Activated CD4-positive, alpha-beta T cell treated with anti-CD3 and anti-CD28 coated beads, Interleukin-2, amount 50 U/mL, for 4 hours (primary cell): ENCODE data around the gene OSGEP.

Source experiments
- DNase-seq, 2 experiments: peaks; one replicate each; pipeline ENCODE4 v3.0.0-alpha.2; 2020

The OSGEP gene

DNA sequence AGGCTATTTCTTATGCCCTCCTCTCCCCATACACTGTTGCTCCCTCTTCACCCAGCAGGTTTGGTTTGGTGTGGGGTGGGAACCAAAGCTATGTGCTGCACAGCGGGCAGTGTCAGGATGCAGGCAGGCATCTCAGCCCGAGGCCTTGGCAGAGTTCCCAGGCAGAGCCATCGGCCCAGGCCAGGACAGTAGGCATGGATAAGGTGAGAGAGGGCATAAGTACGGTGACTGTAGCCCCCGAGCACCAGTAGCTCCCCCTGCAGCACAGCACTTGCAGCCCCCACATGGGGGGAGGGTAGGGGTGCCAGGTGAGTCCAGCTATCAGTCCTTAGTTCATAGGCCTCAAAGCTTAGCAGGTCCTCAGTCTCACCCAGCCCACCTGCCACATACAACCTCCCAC, 25.8 kb downstream of the OSGEP start:
- no peak for DNase-seq

DNA sequence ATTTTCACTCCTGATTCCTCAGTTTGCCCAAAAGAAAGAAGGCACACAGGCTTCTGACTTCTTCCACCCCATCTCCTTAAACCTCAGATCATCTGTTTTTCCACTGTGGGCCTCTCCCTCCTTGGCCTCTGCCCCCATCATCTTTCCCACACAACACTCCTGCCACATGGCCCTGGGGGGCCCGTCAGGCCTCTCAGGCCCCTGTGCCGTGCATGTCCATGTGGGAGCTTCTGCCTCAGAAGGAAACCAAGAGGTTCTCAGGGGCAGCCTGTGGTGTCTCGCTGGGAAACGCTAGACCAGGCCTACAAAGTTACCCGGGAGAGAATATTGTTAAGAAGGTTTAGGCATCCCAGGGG, 26.6 kb downstream of the OSGEP start:
- no peak for DNase-seq

DNA sequence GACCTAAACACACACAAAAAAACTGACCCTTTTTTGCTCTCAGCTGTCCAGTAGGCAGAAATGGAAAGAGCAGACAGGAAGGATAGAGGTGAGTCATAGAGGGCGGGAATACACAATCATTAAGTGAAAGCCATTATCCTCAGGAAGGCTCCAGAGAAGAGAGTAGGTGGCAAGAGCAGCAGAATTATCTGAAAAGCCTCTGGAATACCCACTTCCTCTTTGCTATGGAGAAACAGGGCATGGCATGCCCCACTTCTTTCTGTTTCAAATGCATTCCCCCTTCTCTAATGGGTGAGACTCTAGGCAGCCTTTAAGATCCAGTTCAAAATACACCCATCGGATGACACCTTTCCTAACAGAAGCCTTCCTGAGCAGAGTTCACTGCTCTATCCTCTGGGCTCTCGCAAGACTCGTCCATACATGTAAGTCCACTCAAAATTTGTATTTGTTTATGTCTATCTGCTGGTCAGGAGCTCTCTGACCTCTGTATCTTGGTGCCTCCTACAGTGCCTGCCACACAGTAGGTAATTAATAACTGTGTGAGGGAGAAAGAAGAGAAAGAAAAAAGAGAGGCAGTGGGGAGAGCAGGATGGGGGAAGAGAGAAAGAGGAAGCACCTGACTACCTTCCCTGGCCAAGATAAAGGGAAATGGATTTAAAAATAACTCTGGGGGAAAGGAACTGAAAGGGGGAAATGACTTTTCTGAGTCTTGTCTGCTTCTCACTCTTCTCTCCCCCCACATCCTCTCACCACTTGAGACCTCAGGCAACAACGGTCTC, 27.2 kb downstream of the OSGEP start:
- DNase-seq, result no peak

DNA sequence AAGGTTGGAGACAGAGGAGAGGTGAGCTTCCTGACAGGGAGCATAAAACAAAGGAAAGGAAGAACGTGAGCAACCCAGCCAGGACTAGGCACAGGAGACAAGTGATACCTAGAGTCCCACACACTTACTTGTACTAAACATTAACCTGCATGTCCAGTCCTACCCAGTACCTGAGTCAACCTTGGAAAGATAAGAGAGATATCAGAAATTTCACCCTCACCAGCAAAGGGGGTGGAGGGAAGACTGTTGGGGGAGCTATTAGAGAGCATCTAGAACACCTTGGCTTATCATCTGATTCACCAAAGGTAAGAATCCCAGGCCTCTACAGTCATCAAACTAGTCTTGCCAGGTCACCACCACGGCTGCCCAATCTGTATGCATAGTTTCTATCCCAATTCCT, 29.8 kb downstream of the OSGEP start:
- no peak for DNase-seq

DNA sequence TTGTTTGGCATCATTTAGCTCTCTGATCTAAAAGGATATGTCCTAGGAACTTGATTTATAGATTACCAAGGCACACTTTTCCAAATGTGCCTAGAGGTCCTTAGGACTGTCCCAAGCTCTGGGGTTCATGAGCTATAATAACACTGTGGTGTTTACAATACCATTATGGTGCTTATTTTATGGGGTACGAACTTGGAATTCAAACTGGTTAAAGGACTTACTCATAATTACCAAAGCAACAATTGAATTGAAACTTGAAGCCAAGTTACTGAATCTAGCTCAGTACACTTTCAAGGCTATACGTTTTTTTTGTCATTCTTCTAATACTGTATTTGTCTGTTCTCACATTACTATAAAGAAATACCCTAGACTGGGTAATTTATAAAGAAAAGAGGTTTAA, 31.7 kb downstream of the OSGEP start:
- DNase-seq, result no peak

DNA sequence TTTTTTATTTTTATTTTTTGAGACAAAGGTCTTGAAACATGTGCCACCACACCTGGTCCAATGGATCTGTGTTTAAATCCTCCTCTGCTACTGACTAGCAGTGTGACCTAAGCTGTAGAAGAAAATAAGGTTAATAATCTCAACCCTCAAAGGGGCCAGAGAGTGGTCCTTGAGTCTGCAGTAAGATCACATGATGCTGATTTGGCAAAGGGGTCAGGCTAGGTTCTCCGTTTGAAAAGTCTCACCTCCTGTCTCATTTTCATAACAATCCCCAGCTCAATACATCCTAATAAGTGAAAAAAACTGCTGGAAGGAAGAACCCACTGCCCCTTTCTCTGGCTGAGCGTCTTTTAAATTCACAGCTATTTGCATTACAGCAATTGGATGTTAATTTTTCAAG, 33.3 kb downstream of the OSGEP start:
- DNase-seq, result no peak

DNA sequence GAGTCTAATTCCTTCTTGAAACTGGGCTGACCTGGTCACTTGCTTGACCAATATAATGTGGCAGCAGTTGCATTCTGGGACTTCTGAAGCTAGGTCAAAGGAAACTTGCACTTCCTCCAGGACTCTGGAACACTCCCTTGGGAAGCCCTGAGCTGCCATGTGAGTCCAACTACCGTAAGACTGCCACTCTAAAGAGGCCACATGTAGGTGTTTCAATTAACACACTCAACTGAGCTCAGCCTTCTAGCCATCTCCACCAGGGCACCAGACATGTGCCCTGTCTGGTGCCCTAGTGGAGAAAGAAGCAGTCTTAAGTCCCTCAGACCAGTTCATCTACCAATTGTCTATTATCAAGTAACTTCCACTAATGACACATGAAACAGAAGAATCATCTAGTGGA, 35.2 kb downstream of the OSGEP start:
- no peak for DNase-seq

DNA sequence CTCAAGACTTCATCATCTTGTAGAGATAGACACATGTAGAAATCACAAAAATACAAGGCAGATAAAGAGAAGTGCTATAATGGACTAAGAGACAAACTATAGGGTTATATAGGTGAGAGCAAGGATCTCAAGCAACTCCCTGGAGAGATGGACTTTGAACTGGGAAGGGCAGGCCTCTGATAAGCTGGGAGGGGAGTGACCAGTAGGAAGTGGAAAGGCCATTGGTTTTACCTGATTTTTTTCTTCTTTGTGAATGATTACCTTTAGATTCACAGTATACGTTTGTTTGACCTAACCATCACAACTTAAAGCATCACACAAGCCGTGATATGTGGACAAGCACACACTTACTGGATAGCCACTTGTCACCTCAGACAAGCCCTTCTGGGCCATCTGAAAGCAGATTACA, 36.1 kb downstream of the OSGEP start:
- no peak for DNase-seq

DNA sequence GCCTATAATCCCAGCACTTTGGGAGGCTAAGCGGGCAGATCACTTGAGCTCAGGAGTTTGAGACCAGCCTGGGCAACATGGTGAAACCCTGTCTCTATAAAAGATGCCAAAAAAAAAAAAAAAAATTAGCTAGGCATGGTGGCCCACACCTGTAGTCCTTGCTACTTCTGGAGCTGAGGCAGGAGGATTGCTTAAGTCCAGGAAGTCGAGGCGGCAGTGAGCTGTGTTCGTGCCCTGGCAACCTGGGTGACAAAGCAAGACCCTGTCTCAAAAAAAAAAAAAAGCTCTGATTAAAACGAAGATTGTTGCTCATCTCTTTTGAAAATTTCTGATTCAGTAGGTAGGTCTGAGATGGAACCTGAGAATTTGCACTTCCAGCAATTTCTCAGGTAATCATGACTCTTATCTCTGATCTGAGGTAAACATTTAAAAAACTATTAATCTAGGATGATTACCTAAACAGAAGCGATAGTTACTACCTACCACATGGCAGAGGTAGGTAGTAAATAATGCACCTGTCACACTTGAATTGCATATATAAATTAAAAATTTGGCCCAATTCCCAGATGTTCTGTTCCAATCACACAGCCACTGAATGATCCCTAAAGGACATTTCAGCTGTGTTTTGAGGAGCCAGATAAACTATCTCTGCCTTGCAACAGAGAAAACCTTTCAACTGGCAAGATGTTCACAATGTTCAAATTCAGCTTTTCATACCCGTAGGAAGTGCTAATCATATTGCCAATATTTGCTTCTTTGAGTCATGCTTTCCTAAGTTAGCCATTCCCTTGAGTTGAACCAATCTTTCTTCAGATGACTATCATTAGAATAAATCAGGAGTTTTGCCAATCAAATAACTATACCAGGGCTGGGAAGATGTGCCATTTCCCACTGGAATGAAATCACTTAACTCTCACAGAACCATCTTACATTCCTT, 37.1 kb downstream of the OSGEP start:
- no peak for DNase-seq

DNA sequence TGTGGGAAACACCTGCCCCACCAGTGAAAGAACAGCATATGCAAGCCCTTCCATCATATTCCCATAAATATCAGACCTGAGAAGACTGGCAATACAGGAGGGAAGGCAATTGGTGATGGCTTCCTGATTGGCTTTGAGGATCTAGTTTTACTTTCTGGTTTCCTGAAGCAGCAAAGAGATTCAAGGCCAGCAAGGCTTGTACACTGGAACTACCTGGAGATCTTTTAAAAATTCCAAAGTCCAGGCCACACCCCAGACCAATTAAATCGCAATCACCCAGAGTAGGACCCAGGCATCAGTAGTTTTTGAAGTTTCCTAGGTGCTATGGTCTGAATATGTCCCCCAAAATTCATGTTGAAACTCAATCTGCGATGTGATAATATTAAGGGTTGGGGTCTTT, 38.4 kb downstream of the OSGEP start:
- no peak for DNase-seq

DNA sequence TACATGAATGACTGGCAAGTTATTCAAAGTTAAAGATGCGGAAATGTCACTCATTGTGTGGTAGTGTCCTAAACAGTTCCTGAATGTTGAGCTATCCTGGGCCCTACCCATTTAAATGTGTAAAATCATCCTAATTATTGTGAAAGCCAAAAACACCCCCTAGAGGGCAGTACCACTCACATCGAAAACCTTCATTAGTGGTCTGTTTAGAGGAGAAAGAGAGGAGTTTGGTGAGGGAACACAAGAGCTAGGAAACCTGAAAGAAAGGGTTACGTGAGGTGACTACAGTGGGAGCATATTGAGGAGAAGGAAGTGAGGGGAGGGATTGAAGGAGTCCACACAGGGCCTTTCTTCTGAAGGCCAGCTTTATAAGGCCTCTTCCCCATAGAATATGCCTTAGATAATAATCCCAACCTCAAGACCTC, 38.8 kb downstream of the OSGEP start:
- DNase-seq, result peak in 1 of 2 experiments; percentile 5

DNA sequence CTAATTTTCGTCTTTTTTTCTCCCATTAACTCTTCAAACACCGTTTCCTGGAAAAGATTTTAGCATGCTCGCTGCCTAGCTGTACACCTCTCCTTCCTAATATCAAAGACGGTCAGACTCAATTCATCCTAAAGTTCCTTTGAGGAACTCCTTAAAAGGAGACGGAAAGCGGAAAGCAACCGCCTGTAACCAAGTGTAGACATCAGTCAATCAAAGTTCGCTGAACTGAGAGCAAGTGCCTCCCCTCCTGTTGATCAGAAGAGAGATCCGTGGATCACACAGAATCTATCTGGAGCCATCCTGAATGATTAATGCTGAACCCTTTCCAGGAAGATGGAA, 40.9 kb downstream of the OSGEP start:
- no peak for DNase-seq

DNA sequence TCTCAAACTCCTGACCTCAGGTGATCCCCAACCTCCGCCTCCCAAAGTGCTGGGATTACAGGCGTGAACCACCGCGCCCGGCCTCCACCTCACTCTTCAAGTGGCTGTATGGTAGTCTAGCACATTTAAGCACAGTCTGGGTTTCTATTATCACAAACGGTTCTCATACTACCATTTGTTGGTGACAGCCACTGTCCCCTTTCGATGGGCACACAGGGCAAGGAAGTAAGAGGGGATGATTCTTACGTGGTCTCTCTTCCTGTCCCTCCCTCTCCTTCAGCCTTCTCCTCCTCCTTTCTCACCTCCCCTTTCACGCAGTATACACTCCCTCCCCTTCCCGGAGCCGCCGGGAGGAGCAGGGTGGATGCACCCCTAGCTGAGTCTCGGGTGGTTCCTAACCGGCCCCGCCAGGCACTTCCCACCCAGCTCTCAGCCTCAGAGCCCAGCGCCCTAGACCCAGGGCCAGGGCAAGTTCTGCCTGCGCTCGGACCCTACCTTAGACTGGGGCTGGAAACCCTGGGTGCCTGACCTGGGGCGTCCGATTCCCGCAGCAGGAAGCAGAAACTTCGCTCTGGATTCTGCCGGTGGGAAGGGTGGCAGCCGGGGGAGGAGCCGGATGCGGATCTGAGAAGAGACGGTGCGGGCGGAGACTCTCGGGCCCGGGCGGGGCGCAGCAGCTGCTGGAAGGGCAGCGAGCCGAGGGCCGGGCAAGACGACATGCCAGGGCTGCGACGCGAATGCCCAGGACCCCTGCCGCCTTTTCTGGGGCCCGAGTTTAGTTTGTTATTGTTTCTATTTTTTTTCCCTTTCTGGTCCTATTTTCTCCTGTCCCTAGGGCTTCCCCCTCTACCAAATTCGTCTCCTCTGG, 41.5 kb downstream of the OSGEP start, which contains the start of gene TEP1:
Gene TEP1, minus strand, starts transcription at position 626 of the 868 bp plus-strand sequence. CDS start 5,062 bp downstream, outside the sequence.
- DNase-seq, result peak; percentile 53 to 54

DNA sequence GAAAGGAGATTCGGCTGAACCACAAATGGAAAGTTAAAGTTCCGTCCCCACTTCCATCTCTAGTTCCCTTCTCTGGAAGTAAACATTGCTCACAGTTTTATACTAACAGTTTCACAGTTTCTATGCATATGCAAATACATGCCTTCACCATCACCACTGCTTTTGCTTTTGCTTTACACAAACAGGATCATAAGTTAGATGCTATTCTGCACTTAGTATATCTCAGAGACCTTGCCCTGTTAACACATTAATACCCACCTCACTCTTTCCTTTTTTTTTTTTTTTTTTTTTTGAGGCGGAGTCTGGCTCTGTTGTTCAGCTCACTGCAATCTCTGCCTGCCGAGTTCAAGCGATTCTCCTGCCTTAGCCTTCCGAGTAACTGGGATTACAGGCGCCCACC, 42.2 kb downstream of the OSGEP start:
- no peak for DNase-seq

DNA sequence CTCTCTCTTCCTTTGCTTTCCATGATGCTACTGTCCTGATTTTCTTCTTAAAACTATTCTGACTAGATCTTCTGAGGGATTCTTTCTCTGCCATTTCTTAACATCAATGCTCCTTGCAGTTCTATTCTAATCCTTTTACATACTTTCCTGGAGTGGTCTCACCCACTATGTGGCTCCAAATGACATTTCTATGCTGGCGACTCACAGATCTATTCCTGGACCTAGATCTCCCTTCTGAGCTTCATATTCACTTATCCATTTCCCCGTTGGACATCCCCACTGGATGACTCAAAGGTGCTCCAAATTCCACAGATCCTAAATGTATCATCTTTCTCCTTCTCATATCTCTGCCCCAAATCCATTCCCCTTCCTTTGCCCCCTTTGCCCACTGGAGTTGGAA, 45.4 kb downstream of the OSGEP start:
- no peak for DNase-seq

DNA sequence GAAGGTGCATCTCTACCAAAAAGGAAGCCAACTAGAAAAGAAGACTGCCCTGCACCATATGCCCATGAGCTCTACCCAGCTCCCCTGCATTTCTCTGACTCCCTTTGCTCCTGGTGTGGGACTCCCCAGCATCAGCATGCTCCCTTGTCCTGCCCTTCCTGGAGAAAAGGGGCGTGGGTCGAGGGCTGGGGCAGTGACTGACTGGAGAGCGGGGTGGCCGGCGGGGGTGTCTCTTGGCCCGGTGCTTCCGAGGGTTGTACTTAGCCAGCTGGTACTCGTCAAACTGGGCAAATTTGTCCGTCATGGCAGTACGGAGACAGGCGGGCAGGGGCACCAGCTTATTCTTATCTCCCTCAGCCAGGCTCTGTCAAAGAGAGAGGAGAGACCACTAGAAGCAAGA, 51.1 kb downstream of the OSGEP start:
- DNase-seq, result no peak

DNA sequence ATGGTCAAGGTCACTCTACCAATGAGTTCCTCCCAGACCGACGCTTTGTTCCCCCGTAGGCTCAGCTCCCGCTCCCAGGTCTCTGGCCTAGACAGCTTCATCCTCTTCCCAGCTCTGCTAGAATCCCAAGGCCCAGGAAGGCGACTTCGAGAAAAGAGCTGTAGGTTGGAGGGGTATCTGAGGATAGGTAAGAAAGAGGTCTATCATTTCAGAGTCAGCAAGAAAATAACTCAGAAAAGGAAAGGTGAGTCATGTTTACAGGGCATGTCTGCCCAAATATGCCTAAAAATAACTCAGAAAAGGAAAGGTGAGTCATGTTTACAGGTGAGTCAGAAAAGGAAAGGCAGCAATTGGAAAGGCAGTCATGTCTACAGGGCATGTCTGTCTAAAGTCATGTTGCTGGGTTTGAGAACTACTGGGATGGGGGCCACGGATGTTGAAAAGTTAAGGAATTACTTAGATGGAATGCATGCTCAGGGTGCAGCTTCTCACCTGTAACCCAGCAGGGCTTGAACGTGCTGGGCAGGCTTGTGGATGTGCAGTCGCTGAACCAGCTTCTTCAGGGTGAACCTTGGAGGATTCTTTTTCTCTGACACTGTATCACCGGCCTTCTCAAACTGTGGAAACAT, 53.5 kb downstream of the OSGEP start:
- DNase-seq, result no peak

DNA sequence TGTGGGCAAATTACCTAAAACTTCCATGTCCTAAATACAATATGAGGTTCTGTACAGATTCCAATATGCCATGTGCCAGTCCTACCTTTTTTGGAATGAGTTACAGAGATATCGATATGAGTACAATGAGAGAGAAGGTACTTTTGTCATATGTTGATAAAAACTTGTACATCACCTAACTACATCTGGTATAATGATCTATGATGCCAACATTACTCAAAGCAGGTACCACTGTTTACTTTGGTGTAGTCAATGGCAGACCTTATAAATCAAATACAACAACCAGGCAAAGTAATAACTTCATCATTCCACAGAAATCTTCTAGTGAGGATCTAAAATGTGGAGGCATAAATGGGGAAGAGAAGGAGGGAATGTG, 54.0 kb downstream of the OSGEP start:
- no peak for DNase-seq

DNA sequence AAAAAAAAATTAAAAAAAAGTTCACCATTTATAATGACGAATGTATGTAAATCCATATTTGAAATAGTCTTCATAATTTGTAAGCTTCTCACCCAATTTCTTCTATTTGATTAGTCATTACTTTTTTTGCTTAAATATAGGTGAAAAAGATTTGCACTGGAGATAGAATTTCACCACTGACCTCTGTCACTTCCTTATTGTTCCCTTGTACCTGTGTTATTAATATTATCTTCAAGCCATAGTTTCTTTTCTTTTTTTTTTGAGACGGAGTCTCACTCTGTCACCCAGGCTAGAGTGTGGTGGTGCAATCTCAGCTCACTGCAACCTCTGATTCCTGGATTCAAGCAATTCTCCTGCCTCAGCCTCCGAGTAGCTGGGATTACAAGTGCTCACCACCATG, 57.1 kb downstream of the OSGEP start:
- no peak for DNase-seq
